GM12892 (cell line): Measurements from ENCODE around the gene TXN.

Experiments used
- POLR2A ChIP-seq: IDR thresholded peaks from 2 replicates; pipeline ENCODE4 v1.6.1; 2011; ENCODE audit warnings: low read depth, low read length, control low read depth
- POLR2AphosphoS5 ChIP-seq: IDR thresholded peaks from 2 replicates; pipeline ENCODE4 v1.6.1; 2011; ENCODE audit warnings: low read depth, low read length, control low read depth

DNA sequence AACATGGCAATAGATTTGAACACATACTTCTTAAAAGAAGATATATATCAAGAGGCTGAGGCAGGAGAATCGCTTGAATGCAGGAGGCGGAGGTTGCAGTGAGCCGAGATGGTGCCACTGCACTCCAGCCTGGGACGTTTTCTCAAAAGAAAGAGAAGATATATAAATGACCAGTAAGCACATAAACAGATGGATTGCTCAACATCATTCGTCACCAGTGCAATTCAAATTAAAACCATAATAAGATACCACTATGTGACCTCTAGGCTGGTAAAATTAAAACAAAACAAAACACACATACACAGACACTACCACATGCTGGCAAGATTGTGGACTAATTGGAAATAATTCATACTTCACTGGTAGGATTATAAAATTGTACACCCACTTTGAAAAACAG lies 5.3 kb upstream of the TXN start:
- TF ChIP-seq POLR2AphosphoS5 (no peak), POLR2A (no peak)
